Erythroblast (primary cell): ENCODE data around the gene VCAM1.
"Not testable (repeated sequence)": the region's sequence is repeated elsewhere in the genome, so short reads cannot be mapped to it uniquely, and the experiment has no call there.

Source experiments
- GATA1 ChIP-seq: IDR thresholded peaks from 2 replicates; pipeline ENCODE4 v1.6.1; 2011; ENCODE audit warnings: low read depth, mild to moderate bottlenecking, control low read depth, low read length, moderate library complexity
- POLR2A ChIP-seq: IDR thresholded peaks from 2 replicates; pipeline ENCODE4 v1.6.1; 2011; ENCODE audit warnings: mild to moderate bottlenecking, low read length

DNA sequence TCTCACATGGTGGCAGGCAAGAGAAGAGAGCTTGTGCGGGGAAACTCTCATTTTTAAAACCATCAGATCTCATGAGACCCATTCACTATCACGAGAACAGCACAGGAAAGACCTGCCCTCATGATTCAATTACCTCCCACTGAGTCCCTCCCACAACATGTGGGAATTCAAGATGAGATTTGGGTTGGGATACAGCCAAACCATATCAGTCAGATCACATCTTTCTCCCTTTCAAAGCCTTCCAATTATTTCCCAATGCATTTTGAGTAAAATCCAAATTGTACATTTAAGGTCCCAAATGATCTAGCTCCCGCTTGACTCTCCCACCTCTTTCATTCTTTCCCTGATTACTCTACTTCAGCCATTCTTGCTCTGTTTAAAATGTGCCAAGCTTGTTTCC is 62.2 kb downstream of the VCAM1 start:
- TF ChIP-seq POLR2A, GATA1: not testable (repeated sequence)
